IPS DF 4.7 (cell line): ENCODE results near the gene PRKCH.
"Not testable (repeated sequence)": the region's sequence is repeated elsewhere in the genome, so short reads cannot be mapped to it uniquely, and the experiment has no call there.

Experiments
- DNase-seq: peaks from one replicate; pipeline ENCODE4 v3.0.0-alpha.2; 2013; ENCODE audit warnings: low spot score; ENCODE audit errors: extremely low read depth

PRKCH gene

GRCh38 chr14:61308198-61308597, 13.2 kb upstream of the PRKCH start:
- no peak for DNase-seq

- DNase-seq: not testable (repeated sequence)
These were observed 12.7 kb upstream of the PRKCH start for GRCh38 chr14:61308701-61309100.

DNA sequence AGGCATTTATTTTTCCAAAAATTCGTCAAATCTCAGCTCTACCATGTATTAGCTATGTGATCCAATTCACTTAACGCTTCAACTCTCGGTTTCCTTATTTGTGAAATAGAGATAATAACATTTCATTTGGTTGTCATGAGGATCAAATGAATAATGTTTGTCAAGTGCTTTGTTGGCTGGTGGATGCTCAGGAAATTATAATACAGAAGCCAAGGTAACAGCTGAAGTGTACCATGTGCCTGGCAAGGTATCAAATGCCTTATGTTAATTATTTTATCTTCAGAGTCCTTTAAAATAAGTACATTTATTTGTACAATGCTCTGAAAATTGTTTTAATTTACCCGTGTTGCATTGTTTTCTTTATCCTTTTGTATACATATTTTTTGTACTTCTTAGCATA, 6.1 kb upstream of the PRKCH start:
- DNase-seq: no peak

GRCh38 chr14:61319086-61319485, 2.3 kb upstream of the PRKCH start:
- no peak for DNase-seq

GRCh38 chr14:61319706-61320105, 1.7 kb upstream of the PRKCH start:
- no peak for DNase-seq

GRCh38 chr14:61320170-61320569, 1.2 kb upstream of the PRKCH start:
- not testable (repeated sequence) for DNase-seq

GRCh38 chr14:61320806-61321384, 484 bp upstream of the PRKCH start:
- no peak for DNase-seq

DNA sequence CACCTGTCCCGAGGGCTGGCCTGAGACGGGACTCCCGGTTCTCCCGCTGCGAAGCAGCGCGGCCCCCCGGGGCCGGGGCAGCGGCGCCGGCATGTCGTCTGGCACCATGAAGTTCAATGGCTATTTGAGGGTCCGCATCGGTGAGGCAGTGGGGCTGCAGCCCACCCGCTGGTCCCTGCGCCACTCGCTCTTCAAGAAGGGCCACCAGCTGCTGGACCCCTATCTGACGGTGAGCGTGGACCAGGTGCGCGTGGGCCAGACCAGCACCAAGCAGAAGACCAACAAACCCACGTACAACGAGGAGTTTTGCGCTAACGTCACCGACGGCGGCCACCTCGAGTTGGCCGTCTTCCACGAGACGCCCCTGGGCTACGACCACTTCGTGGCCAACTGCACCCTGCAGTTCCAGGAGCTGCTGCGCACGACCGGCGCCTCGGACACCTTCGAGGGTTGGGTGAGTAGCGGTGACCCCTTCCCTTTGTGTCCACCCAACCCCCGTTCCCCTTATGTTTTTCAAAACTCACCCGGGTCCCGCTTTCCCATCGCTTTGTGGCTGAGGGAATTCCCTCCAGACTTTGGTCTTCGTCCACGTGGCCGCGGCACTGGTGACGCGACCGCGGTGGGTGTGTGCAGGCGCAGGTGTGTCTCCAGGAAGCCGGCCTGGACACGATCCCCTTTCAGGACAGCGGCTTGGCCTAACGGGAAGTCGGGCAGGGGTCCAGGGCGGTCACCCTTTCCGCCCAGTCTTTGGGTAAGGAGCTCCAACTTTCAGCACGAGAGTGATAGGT, 826 bp downstream of the PRKCH start:
- no peak for DNase-seq

- DNase-seq: no peak
These were observed 1.5 kb downstream of the PRKCH start for GRCh38 chr14:61322799-61323290.

- no peak for DNase-seq
These were observed 2.6 kb downstream of the PRKCH start for GRCh38 chr14:61323970-61324369.

DNA sequence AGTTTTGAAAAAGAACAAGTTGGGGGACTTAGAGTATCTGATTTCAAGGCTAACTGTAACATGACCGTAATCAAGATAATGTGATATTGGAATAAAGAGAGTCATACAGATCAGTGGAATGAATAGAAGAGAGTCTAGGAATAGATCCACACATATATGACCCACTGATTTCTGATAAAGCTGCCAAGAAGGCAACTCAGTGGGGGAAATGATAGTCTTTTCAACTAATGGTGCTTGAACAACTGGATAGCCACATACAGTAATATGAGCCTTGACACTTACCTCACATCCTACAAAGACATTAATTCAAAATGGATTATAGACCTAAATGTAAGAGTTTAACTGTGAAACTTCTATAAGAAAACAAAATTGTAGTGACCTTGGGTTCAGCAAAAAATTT, 3.8 kb downstream of the PRKCH start:
- no peak for DNase-seq

- DNase-seq: no peak
These were observed 4.8 kb downstream of the PRKCH start for GRCh38 chr14:61326146-61326545.

GRCh38 chr14:61326847-61327246, 5.5 kb downstream of the PRKCH start:
- DNase-seq: no peak

DNA sequence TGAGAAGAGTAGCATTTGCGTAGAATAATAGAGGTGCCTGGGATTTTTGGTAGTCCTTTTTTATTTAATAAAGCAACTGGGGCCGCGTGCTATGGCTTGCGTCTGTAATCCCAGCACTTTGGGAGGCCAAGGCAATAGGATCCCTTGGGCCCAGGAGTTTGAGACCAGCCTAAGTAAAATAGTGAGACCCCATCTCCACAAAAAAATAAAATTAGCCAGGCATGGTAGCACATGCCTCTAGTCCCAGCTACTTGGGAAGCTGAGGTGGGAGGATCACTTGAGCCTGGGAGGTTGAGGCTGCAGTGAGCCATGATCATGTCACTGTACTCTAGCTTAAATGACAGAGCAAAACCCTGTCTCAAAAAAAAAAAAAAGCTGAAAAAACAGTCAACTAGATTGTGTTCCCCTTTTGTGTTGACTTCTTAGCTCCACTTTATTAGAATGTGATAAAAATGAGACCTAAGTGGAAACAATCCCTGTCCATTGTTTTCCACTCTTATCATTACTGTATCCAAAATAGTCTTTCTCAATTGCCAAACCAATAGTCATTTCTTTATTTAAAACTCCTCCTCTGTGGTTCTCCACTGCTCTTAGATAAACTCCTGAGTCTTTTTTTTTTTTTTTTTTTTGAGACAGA, 7.4 kb downstream of the PRKCH start:
- no peak for DNase-seq

- no peak for DNase-seq
These were observed 8.2 kb downstream of the PRKCH start for GRCh38 chr14:61329478-61330051.

DNA sequence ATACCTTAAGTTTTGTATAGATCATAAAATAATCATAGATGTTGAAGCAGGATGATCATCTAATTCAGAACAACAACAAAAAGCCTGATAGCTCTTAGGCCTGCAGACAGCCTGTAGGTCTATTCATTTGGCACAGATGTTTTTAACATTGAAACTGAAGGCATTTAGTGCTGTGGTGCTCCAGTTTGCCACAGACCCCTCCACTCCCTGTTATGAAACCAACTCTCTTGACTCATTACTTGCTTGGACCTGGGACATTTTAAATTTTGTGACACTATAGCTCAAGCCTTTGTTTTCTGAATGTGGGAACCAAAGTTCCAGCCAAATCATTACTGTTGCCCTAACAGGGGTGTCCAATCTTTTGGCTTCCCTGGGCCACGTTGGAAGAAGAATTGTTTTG, 9.1 kb downstream of the PRKCH start:
- DNase-seq: no peak

DNA sequence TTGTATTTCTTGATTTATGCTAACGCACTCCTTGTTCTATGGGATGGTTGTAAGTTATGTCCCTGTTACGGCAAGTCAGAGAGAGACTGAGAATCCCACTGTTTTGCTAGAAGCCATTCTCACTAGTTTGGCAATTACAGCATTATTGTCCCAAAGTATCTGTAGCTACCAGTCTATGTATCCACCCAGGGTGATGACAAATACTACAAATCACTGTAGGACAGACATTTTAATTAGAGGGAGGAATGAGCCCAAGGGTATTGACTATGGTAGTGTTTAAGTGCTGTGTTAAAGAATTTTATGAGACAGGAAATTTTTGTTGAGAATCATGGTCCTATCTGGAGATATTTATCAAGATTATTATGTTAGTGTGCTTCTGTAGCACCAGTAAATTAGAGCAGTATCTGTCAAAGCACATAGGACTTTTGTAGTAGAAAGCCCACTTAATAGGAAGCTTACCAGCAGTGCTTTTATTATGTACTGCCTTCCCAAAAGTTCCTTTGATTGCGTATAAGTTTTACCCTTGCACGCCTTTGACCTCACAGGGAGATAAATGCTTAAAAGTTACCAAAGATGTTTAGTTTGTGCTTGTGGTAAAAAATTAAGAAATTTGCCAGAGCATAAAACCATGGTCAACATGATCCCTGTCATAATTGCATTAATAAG, 10.7 kb downstream of the PRKCH start:
- DNase-seq: no peak

- no peak for DNase-seq
These were observed 11.3 kb downstream of the PRKCH start for GRCh38 chr14:61332658-61333029.

DNA sequence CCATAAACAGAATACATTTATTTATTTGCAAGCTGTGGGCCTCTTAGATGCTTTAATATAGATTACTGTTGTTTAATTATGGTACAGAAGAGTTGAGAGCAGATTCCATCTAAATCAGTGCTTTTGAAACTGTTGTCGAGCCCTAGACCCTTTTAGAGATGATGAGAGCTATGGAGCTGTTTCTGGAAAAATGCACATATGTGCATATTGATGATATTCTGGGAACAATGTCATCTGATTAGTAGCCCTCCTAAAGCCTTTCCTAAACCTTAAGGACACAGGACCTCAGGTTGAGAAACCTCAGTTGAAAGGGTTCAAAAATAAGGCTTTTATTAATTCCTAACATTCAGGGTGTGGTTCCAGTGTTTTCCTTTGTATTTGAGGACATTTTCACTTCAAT, 11.7 kb downstream of the PRKCH start:
- no peak for DNase-seq

DNA sequence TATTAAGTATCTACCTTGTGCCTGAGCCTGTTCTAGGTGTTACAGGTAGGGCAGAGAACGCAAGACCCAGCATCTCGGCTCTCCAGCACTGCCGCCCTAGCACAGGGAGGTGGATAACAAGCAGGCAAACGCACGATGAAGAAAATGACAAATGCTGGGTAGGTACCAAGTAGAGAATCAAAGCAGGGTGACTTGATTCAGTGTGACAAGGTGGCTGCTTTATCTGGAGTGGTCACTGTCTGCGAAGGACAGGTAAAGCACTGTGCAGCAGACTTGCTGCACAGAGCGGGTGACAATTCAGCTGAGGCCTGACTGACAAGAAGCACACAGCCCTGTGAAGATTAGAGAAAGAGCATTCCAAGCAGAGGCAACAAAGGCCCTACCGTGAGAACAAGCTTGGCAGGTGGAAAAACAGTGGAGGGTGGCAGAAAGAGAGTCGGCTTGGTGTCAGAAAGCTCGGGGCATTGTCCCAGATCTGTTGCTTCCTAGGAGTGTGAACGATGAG, 12.9 kb downstream of the PRKCH start:
- DNase-seq: no peak

- DNase-seq: no peak
These were observed 13.7 kb downstream of the PRKCH start for GRCh38 chr14:61335049-61335448.
